HG02973 (cell line): ENCODE measurements around the gene PDPK1.
"Not testable (repeated sequence)": the region's sequence is repeated elsewhere in the genome, so short reads cannot be mapped to it uniquely, and the experiment has no call there.

Experiments used
- ATAC-seq: cut with Tn5 transposase; IDR thresholded peaks from one replicate; pipeline ENCODE4 v1.9.1; 2021; ENCODE audit warnings: moderate library complexity; ENCODE audit not compliant: unreplicated experiment

Gene PDPK1

GRCh38 chr16:2610781-2611498 is 73.1 kb downstream of the PDPK1 start:
- no peak for ATAC-seq

GRCh38 chr16:2611499-2611862 is 73.7 kb downstream of the PDPK1 start:
- no peak for ATAC-seq

GRCh38 chr16:2611877-2612276 is 74.1 kb downstream of the PDPK1 start:
- not testable (repeated sequence) for ATAC-seq

GRCh38 chr16:2613251-2613650 is 75.4 kb downstream of the PDPK1 start:
- ATAC-seq, result not testable (repeated sequence)

GRCh38 chr16:2614761-2615191 is 77.0 kb downstream of the PDPK1 start:
- ATAC-seq, result no peak

- ATAC-seq, result not testable (repeated sequence)
These were observed 81.1 kb downstream of the PDPK1 start for GRCh38 chr16:2618964-2619363.

GRCh38 chr16:2619628-2620027 is 81.8 kb downstream of the PDPK1 start:
- not testable (repeated sequence) for ATAC-seq

- not testable (repeated sequence) for ATAC-seq
These were observed 83.0 kb downstream of the PDPK1 start for GRCh38 chr16:2620870-2621269.

GRCh38 chr16:2621395-2621794 is 83.6 kb downstream of the PDPK1 start:
- ATAC-seq, result not testable (repeated sequence)

- ATAC-seq, result not testable (repeated sequence)
These were observed 89.3 kb downstream of the PDPK1 start for GRCh38 chr16:2627075-2627474.

GRCh38 chr16:2631203-2631602 is 93.4 kb downstream of the PDPK1 start:
- ATAC-seq, result not testable (repeated sequence)

- ATAC-seq, result not testable (repeated sequence)
These were observed 94.5 kb downstream of the PDPK1 start for GRCh38 chr16:2632291-2632690.

- not testable (repeated sequence) for ATAC-seq
These were observed 101.4 kb downstream of the PDPK1 start for GRCh38 chr16:2639071-2639721.

GRCh38 chr16:2639722-2640072 is 101.9 kb downstream of the PDPK1 start:
- ATAC-seq, result not testable (repeated sequence)

GRCh38 chr16:2642561-2642960 is 104.7 kb downstream of the PDPK1 start:
- not testable (repeated sequence) for ATAC-seq

- ATAC-seq, result not testable (repeated sequence)
These were observed 107.1 kb downstream of the PDPK1 start for GRCh38 chr16:2644754-2645453.

GRCh38 chr16:2651268-2651871 is 113.5 kb downstream of the PDPK1 start:
- not testable (repeated sequence) for ATAC-seq
